Activated B cell treated with CpG ODN at 0.5 μM for 24 hours (primary cell): ENCODE data around the gene DNAJC5G. TPM values are rescaled to one million over a fixed set of nuclear protein-coding genes. Genes with fewer than 3 reads are reported as not detected.
"Not testable (repeated sequence)": the region's sequence is repeated elsewhere in the genome, so short reads cannot be mapped to it uniquely, and the experiment has no call there.

Source experiments
- ATAC-seq: fragments of 200-7000 bp; cut with Tn5 transposase; one replicate; pipeline ENCODE4 v1.10.0; 2021; ENCODE audit warnings: low read depth, mild to moderate bottlenecking, moderate library complexity
- CTCF ChIA-PET: fragments of 350-600 bp; sonication (Branson Sonifier 250); formaldehyde crosslinking; loops from one replicate; lab custom pipeline; 2021; ENCODE audit warnings: antibody characterized with exemption; lab: Charles Lee
- POLR2A ChIA-PET: fragments of 350-600 bp; sonication (Branson Sonifier 250); formaldehyde crosslinking; loops from one replicate; lab custom pipeline; 2021; ENCODE audit warnings: antibody characterized with exemption; lab: Charles Lee
- DNase-seq: peaks from one replicate; pipeline ENCODE4 v3.0.0; 2022
- H3K27ac Mint-ChIP-seq: one replicate; pipeline ENCODE4 v1.8.0; 2020; ENCODE audit warnings: mixed read lengths
- H3K27me3 Mint-ChIP-seq: one replicate; pipeline ENCODE4 v1.8.0; 2021; ENCODE audit warnings: mixed read lengths
- H3K36me3 Mint-ChIP-seq: one replicate; pipeline ENCODE4 v1.8.0; 2021; ENCODE audit warnings: low read depth, mixed read lengths
- H3K4me1 Mint-ChIP-seq: one replicate; pipeline ENCODE4 v1.8.0; 2021; ENCODE audit warnings: mixed read lengths
- H3K4me3 Mint-ChIP-seq: one replicate; pipeline ENCODE4 v1.8.0; 2020; ENCODE audit warnings: mild to moderate bottlenecking, mixed read lengths
- H3K9me3 Mint-ChIP-seq: one replicate; pipeline ENCODE4 v1.8.0; 2020; ENCODE audit warnings: mixed read lengths
- intact Hi-C: fragments of 100-400 bp; cut with micrococcal nuclease; formaldehyde crosslinking; loops from one replicate; pipeline ENCODE4 v1.15.1; 2024
- total RNA-seq: library from RNA; stranded (reverse); gene quantifications from 2 replicates; pipeline ENCODE4 v1.2.3, GENCODE V29; 2022
- TF ChIP-seq, protein P1 (sequence below): fragments of 200-600 bp; IDR thresholded peaks from one replicate; pipeline ENCODE4 v1.8.0; 2022; ENCODE audit warnings: antibody characterized with exemption, mild to moderate bottlenecking

DNAJC5G gene
- total RNA-seq, 1 donor from 2014 or later, result not detected

DNA sequence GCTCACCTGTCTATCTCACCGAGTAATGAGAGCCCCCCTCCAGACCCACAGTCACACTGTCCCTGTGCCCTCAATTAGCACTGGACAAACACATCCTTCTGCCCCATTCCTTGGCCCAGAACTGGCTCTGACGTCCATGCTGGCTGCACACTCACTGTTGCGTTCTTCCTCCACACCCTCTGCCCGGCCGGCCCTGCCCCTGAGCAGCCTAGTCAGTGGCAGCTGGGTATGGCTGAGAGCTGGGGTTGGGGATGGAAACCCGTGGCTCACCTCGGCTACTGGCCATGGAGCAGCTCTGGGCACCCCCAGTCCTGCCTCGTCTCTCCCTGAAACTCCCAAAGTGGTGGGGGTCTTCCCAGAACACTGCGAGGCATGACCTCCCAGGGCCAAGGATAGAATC, 39.5 kb downstream of the DNAJC5G start:
- Mint-ChIP-seq H3K4me1 (no peaks in the 10 kb centered on the region), H3K36me3 (peaks cover 27% of the 10 kb centered on the region), H3K4me3 (no peak overlapping the region), H3K9me3 (no peaks in the 10 kb centered on the region), H3K27ac (no peak overlapping the region), H3K27me3 (no peaks in the 10 kb centered on the region)
- ChIA-PET POLR2A (no interaction called here), CTCF (no interaction called here)
- DNase-seq, result no peak
- intact Hi-C loops, result no loop called here
- ATAC-seq, result no peak
- TF ChIP-seq, protein P1, sequence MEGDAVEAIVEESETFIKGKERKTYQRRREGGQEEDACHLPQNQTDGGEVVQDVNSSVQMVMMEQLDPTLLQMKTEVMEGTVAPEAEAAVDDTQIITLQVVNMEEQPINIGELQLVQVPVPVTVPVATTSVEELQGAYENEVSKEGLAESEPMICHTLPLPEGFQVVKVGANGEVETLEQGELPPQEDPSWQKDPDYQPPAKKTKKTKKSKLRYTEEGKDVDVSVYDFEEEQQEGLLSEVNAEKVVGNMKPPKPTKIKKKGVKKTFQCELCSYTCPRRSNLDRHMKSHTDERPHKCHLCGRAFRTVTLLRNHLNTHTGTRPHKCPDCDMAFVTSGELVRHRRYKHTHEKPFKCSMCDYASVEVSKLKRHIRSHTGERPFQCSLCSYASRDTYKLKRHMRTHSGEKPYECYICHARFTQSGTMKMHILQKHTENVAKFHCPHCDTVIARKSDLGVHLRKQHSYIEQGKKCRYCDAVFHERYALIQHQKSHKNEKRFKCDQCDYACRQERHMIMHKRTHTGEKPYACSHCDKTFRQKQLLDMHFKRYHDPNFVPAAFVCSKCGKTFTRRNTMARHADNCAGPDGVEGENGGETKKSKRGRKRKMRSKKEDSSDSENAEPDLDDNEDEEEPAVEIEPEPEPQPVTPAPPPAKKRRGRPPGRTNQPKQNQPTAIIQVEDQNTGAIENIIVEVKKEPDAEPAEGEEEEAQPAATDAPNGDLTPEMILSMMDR, result no peak

DNA sequence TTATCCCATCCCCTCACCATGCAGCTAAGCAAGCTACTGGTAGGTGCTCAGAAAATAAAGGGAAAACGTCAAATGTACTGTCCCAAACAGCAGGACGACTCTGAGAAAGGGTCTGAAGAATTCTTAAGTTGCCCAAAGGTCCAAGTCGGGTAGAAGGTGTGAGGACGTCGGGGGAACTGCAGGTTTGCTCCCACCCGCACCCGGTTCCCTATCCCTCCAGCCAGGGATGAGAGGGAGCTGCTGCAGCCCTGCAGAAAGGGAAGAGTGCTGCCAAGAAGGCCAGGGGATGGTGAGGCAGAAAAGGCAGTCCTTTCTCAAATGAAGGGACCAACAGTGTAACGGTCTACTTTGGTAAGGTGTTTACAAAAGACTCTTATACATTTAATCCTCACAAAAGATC, 39.9 kb downstream of the DNAJC5G start:
- H3K36me3 Mint-ChIP-seq, result peaks cover 26% of the 10 kb centered on the region
- H3K9me3 Mint-ChIP-seq, result no peaks in the 10 kb centered on the region
- ChIA-PET CTCF (no interaction called here), POLR2A (no interaction called here)
- DNase-seq, result no peak
- TF ChIP-seq, protein P1, result no peak
- no peaks in the 10 kb centered on the region for H3K4me1 Mint-ChIP-seq
- no peak for ATAC-seq
- no peaks in the 10 kb centered on the region for H3K27me3 Mint-ChIP-seq
- intact Hi-C loops, result no loop called here
- H3K4me3 Mint-ChIP-seq, result no peak overlapping the region
- no peak overlapping the region for H3K27ac Mint-ChIP-seq

DNA sequence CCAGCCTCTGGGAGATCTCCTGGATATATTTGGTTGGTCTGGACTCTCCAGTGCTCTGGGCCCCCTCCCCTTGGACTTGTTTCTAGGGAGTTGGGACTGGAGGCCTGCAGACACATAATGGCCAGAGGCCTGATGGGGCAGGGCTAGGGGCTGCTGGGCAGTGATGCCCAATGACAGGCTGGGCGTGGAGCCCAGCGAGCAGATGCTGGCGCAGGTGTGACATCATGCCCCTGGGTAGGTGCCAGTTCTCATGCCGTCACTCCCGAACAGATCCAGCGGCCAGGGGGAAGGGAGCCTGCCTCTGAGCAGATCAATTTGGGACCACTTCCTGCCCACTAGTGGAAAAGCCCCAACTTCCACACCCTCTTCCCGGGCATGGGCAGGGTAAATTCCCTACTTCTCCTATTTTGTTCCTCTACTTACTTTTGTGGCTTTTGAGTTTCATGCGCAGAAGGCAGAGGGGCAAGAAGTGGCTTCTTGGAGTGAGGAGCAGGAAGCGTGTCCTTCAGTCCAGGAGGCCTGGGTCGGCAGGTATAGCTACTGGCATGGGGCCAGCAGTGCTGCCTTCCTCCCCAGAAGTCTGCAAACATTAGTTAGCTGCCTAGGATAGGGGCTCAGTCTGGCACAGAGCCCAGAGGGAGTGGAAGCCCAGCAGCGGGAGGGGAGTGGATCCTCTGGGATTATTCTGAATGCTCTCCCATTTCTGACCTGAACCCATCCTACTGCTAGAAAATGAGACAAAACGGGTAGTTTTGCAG, 41.6 kb downstream of the DNAJC5G start:
- no peak for ATAC-seq
- intact Hi-C loops, result no loop called here

DNA sequence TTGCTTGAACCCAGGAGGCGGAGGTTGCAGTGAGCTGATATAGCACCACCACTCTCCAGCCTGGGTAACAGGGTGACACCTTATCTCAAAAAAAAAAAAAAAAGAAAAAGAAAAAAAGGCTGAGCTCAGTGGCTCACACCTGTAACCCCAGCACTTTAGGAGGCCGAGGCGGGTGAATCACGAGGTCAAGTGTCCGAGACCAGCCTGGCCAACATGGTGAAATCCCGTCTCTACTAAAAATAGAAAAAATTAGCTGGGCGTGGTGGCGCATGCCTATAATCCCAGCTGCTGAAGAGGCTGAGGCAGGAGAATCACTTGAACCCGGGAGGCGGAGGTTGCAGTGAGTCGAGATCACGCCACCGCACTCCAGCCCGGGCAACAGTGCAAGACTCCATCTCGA, 44.6 kb downstream of the DNAJC5G start:
- peaks cover 16% of the 10 kb centered on the region for H3K36me3 Mint-ChIP-seq
- CTCF ChIA-PET, ATAC-seq, H3K27me3 Mint-ChIP-seq, H3K27ac Mint-ChIP-seq, H3K4me3 Mint-ChIP-seq, H3K9me3 Mint-ChIP-seq, intact Hi-C loops, DNase-seq: not testable (repeated sequence)
- peaks cover 25% of the 10 kb centered on the region for H3K4me1 Mint-ChIP-seq
- POLR2A ChIA-PET, result interaction anchor here (0.5 kb wide), 1 partner anchor 9 kb away, joined by 13 read pairs; no protein-coding TSS in a partner anchor

More for the DNA sequence above, 41.6 kb downstream of the DNAJC5G start:
- Mint-ChIP-seq H3K36me3 (peaks cover 15% of the 10 kb centered on the region), H3K4me3 (no peak overlapping the region), H3K27ac (no peak overlapping the region), H3K9me3 (no peaks in the 10 kb centered on the region), H3K4me1 (peaks cover 5% of the 10 kb centered on the region), H3K27me3 (no peaks in the 10 kb centered on the region)
- TF ChIP-seq, protein P1, result no peak
- ChIA-PET POLR2A (interaction anchor here (0.5 to 1.7 kb wide), 2 partner anchors 54 to 147 kb away, joined by 4 to 6 read pairs; no protein-coding TSS in a partner anchor), CTCF (no interaction called here)
- no peak for DNase-seq

DNA sequence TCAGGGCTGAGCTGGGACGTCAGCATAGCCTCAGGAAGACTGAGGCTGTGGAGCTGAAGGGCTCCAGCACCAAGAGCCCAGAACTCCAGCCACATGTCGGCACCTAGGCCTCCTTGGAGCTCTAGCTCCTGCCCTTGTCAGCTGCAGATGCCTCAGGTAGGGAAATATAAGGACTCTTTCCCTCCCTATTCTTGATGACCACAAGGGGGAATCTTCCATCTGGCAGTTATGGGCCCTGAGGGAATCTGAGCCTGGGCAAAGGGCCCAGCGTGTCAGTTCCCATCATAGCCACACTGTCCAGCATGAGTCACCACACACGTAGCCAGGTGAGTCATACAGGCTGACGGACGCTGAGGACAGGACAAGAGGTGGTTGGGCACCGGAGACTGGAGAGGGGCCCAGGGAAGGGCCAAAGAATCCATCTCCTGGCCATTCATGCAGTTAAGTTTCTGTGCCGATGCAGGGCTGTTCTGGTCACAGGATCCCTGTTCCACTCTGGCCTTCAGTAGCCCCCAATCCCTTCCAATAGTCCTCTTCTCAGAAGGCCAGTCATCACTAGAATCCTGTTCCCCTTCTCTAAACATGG, 45.8 kb downstream of the DNAJC5G start:
- H3K27me3 Mint-ChIP-seq, result no peaks in the 10 kb centered on the region
- ChIA-PET POLR2A (interaction anchor here (0.5 to 2.6 kb wide), 3 partner anchors 9 to 36 kb away, joined by 3 to 20 read pairs (median 7); partner anchors contain the start of gene GTF3C2), CTCF (no interaction called here)
- peaks cover 25% of the 10 kb centered on the region for H3K4me1 Mint-ChIP-seq
- DNase-seq (no peak), ATAC-seq (no peak)
- H3K4me3 Mint-ChIP-seq, result no peak overlapping the region
- TF ChIP-seq, protein P1, result no peak
- no peaks in the 10 kb centered on the region for H3K9me3 Mint-ChIP-seq
- no peak overlapping the region for H3K27ac Mint-ChIP-seq
- peaks cover 22% of the 10 kb centered on the region for H3K36me3 Mint-ChIP-seq
- intact Hi-C loops, result no loop called here
